ENCODE measurements around the gene ETV2.

GRCh38 chr19:35607661-35608060, 33.9 kb upstream of the ETV2 start:
- TF ChIP-seq RAD21 (conservative IDR thresholded peaks at IDR 0.05 in 1 of 2, IDR thresholded peaks at IDR 0.05 in 1 of 2) (no peak), PHF8 (IDR thresholded peaks at IDR 0.05; ENCODE audit: borderline replicate concordance, low read depth) (no peak), POLR2AphosphoS2 (conservative IDR thresholded peaks at IDR 0.05; ENCODE audit: low read length) (no peak), HDAC2 (IDR thresholded peaks at IDR 0.05) (no peak), CBX8 (IDR thresholded peaks at IDR 0.05) (no peak), EHF (CRISPR knock-in tag; IDR thresholded peaks at IDR 0.05) (no peak), MAX (IDR thresholded peaks at IDR 0.05) (no peak), CTCF (IDR thresholded peaks at IDR 0.05) (no peak), JUNB (IDR thresholded peaks at IDR 0.05) (no peak), ATOH8 (CRISPR knock-in tag; IDR thresholded peaks at IDR 0.05; ENCODE audit: low read depth) (no peak), HOXA7 (CRISPR knock-in tag; IDR thresholded peaks at IDR 0.05) (no peak), PBX3 (IDR thresholded peaks at IDR 0.05) (no peak), ELK1 (IDR thresholded peaks at IDR 0.05; ENCODE audit: low read depth, low read length) (no peak), CHD2 (IDR thresholded peaks at IDR 0.05; ENCODE audit: low read length, partially characterized antibody) (no peak)

All from A549 (cell line).